HEK293 (cell line): ENCODE measurements around the gene TEX30.

Source experiments
- FEZF1 ChIP-seq: fragments of 450-650 bp; formaldehyde crosslinking; IDR thresholded peaks from 2 replicates; pipeline ENCODE4 v1.5.1; 2016; ENCODE audit warnings: missing biosample characterization, missing genetic modification characterization
- GLI4 ChIP-seq: fragments of 450-650 bp; formaldehyde crosslinking; IDR thresholded peaks from 2 replicates; pipeline ENCODE4 v1.5.1; 2016; ENCODE audit warnings: missing biosample characterization, missing genetic modification characterization
- IKZF3 ChIP-seq: fragments of 450-650 bp; IDR thresholded peaks from 2 replicates; pipeline ENCODE4 v1.5.0; 2018; ENCODE audit warnings: missing biosample characterization, mild to moderate bottlenecking, missing genetic modification characterization, moderate library complexity
- KLF1 ChIP-seq: fragments of 450-650 bp; formaldehyde crosslinking; IDR thresholded peaks from 2 replicates; pipeline ENCODE4 v1.5.1; 2016; ENCODE audit warnings: missing biosample characterization, missing genetic modification characterization
- KLF9 ChIP-seq: fragments of 450-650 bp; formaldehyde crosslinking; IDR thresholded peaks from 2 replicates; pipeline ENCODE4 v1.5.1; 2016; ENCODE audit warnings: missing biosample characterization, missing genetic modification characterization, low read depth
- MEIS1 ChIP-seq: sonication (generic); formaldehyde crosslinking; IDR thresholded peaks from 2 replicates; pipeline ENCODE4 v1.8.1; 2022; ENCODE audit warnings: missing genetic modification reagents, mild to moderate bottlenecking, borderline replicate concordance
- ZBTB17 ChIP-seq: fragments of 450-650 bp; formaldehyde crosslinking; IDR thresholded peaks from 2 replicates; pipeline ENCODE4 v1.5.1; 2016; ENCODE audit warnings: missing biosample characterization, missing genetic modification characterization
- ZBTB20 ChIP-seq: fragments of 450-650 bp; formaldehyde crosslinking; IDR thresholded peaks from 2 replicates; pipeline ENCODE4 v1.5.1; 2016; ENCODE audit warnings: missing biosample characterization, missing genetic modification characterization
- ZBTB48 ChIP-seq: fragments of 450-650 bp; formaldehyde crosslinking; IDR thresholded peaks from 2 replicates; pipeline ENCODE4 v1.5.1; 2016; ENCODE audit warnings: missing biosample characterization, missing genetic modification characterization
- ZFP3 ChIP-seq: fragments of 450-650 bp; formaldehyde crosslinking; IDR thresholded peaks from 2 replicates; pipeline ENCODE4 v1.5.1; 2016; ENCODE audit warnings: low read depth, missing biosample characterization, missing genetic modification characterization
- ZFP69B ChIP-seq: fragments of 450-650 bp; formaldehyde crosslinking; IDR thresholded peaks from 2 replicates; pipeline ENCODE4 v1.5.1; 2016; ENCODE audit warnings: missing biosample characterization, missing genetic modification characterization
- ZIC2 ChIP-seq: fragments of 450-650 bp; formaldehyde crosslinking; IDR thresholded peaks from 2 replicates; pipeline ENCODE4 v1.5.1; 2016; ENCODE audit warnings: missing biosample characterization, missing genetic modification characterization
- ZNF114 ChIP-seq: fragments of 450-650 bp; formaldehyde crosslinking; IDR thresholded peaks from 2 replicates; pipeline ENCODE4 v1.5.0; 2017; ENCODE audit warnings: missing biosample characterization, missing genetic modification characterization
- ZNF184 ChIP-seq: fragments of 450-650 bp; IDR thresholded peaks from 2 replicates; pipeline ENCODE4 v1.5.1; 2018; ENCODE audit warnings: missing biosample characterization, mild to moderate bottlenecking, missing genetic modification characterization
- ZNF324 ChIP-seq: fragments of 450-650 bp; formaldehyde crosslinking; IDR thresholded peaks from 2 replicates; pipeline ENCODE4 v1.5.1; 2016; ENCODE audit warnings: missing biosample characterization, missing genetic modification characterization
- ZNF354C ChIP-seq: fragments of 450-650 bp; formaldehyde crosslinking; IDR thresholded peaks from 2 replicates; pipeline ENCODE4 v1.5.1; 2016; ENCODE audit warnings: missing biosample characterization, missing genetic modification characterization, low read depth, borderline replicate concordance
- ZNF391 ChIP-seq: fragments of 450-650 bp; formaldehyde crosslinking; IDR thresholded peaks from 2 replicates; pipeline ENCODE4 v1.5.1; 2016; ENCODE audit warnings: low read depth, missing biosample characterization, missing genetic modification characterization, borderline replicate concordance
- ZNF416 ChIP-seq: fragments of 450-650 bp; formaldehyde crosslinking; IDR thresholded peaks from 2 replicates; pipeline ENCODE4 v1.5.1; 2016; ENCODE audit warnings: missing biosample characterization, missing genetic modification characterization
- ZNF521 ChIP-seq: fragments of 450-650 bp; formaldehyde crosslinking; IDR thresholded peaks from 2 replicates; pipeline ENCODE4 v1.5.1; 2017; ENCODE audit warnings: missing biosample characterization, mild to moderate bottlenecking, missing genetic modification characterization
- ZNF529 ChIP-seq: fragments of 450-650 bp; formaldehyde crosslinking; IDR thresholded peaks from 2 replicates; pipeline ENCODE4 v1.5.1; 2017; ENCODE audit warnings: missing genetic modification characterization, missing biosample characterization; ENCODE audit not compliant: insufficient replicate concordance
- ZNF549 ChIP-seq: fragments of 450-650 bp; IDR thresholded peaks from 2 replicates; pipeline ENCODE4 v1.5.1; 2018; ENCODE audit warnings: missing biosample characterization, missing genetic modification characterization, mild to moderate bottlenecking, inconsistent platforms, moderate library complexity
- ZNF555 ChIP-seq: fragments of 450-650 bp; formaldehyde crosslinking; conservative IDR thresholded peaks from 2 replicates; pipeline ENCODE4 v1.5.1; 2017; ENCODE audit warnings: missing biosample characterization, mild to moderate bottlenecking, missing genetic modification characterization, inconsistent platforms
- ZNF558 ChIP-seq: fragments of 450-650 bp; formaldehyde crosslinking; IDR thresholded peaks from 2 replicates; pipeline ENCODE4 v1.5.1; 2016; ENCODE audit warnings: missing biosample characterization, missing genetic modification characterization
- ZNF560 ChIP-seq: fragments of 450-650 bp; formaldehyde crosslinking; IDR thresholded peaks from 2 replicates; pipeline ENCODE4 v1.5.1; 2017; ENCODE audit warnings: missing biosample characterization, missing genetic modification characterization, borderline replicate concordance
- ZNF596 ChIP-seq: fragments of 450-650 bp; IDR thresholded peaks from 2 replicates; pipeline ENCODE4 v1.5.0; 2018; ENCODE audit warnings: missing biosample characterization, mild to moderate bottlenecking, missing genetic modification characterization, moderate library complexity
- ZNF701 ChIP-seq: fragments of 450-650 bp; formaldehyde crosslinking; IDR thresholded peaks from 2 replicates; pipeline ENCODE4 v1.5.1; 2016; ENCODE audit warnings: missing biosample characterization, missing genetic modification characterization
- ZNF792 ChIP-seq: fragments of 450-650 bp; formaldehyde crosslinking; IDR thresholded peaks from 2 replicates; pipeline ENCODE4 v1.5.1; 2016; ENCODE audit warnings: missing biosample characterization, missing genetic modification characterization
- TF ChIP-seq, protein P1 (sequence below): fragments of 450-650 bp; formaldehyde crosslinking; optimal IDR thresholded peaks from 2 replicates; pipeline ENCODE3; 2016; ENCODE audit warnings: missing biosample characterization, mild to moderate bottlenecking, missing genetic modification characterization
- TF ChIP-seq, protein P2 (sequence below): fragments of 450-650 bp; formaldehyde crosslinking; IDR thresholded peaks from 2 replicates; pipeline ENCODE4 v1.5.1; 2016; ENCODE audit warnings: missing biosample characterization, missing genetic modification characterization
- TF ChIP-seq, protein P3 (sequence below): fragments of 450-650 bp; IDR thresholded peaks from 2 replicates; pipeline ENCODE4 v1.5.1; 2018; ENCODE audit warnings: missing biosample characterization, mild to moderate bottlenecking, missing genetic modification characterization
- TF ChIP-seq, protein P4 (sequence below): fragments of 450-650 bp; formaldehyde crosslinking; conservative IDR thresholded peaks from 2 replicates; pipeline ENCODE4 v1.5.1; 2016; ENCODE audit warnings: low read depth, missing biosample characterization, missing genetic modification characterization

TEX30 gene

DNA sequence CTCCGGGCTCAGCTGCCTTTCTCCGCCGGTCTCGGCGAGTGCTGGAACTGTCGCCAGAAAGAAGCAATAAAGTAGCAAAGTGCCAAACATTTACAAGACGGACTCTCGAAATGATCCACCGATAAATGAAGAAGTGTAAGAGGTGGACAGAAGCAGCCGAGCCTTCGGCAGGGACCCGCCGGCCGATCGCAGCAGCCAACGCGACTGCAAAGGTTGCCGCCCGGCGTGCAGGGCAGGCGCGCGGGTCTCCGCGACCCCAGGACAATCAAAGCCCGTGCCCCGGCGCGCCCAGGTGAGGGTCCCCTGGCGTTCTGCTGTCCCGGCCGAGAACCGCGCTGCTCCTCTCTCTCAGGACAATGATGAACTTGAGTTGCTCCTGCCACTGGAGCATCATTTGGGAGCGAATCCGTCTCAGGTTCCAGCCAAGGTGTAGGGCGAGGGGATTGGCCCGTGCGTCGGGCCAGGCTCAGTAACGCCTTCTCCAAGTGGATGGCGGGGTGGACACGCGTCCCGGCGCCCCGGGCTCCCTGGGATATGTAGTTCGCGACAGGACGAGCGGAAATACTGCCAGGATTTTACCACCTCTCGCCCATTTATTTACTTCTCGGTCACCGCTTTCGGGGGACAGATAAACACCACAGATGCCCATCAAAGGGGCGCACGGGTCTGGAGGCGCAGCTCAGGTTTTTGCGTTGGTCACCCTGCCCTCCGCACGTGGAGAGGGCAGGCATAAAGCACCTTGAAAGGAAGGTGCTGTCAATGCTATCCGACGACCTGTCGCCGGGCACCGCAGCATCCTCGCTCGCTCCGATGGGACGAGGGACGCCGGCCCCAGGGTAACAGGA, 25.2 kb upstream of the TEX30 start, which contains the start of the genes BIVM and POGLUT2 (continued):
- TF ChIP-seq ZNF701 (tag by site-specific recombination) = no peak
- TF ChIP-seq ZFP3 = no peak
- no peak for TF ChIP-seq ZNF560 (tag by site-specific recombination)
- peak; percentile 96 for TF ChIP-seq ZBTB17 (tag by site-specific recombination)
- no peak for TF ChIP-seq ZNF596 (tag by site-specific recombination)
- no peak for TF ChIP-seq ZNF549 (tag by site-specific recombination)
- TF ChIP-seq, protein P1, sequence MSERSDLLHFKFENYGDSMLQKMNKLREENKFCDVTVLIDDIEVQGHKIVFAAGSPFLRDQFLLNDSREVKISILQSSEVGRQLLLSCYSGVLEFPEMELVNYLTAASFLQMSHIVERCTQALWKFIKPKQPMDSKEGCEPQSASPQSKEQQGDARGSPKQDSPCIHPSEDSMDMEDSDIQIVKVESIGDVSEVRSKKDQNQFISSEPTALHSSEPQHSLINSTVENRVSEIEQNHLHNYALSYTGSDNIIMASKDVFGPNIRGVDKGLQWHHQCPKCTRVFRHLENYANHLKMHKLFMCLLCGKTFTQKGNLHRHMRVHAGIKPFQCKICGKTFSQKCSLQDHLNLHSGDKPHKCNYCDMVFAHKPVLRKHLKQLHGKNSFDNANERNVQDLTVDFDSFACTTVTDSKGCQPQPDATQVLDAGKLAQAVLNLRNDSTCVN (tag by site-specific recombination) = peak; percentile 92
- TF ChIP-seq, protein P2, sequence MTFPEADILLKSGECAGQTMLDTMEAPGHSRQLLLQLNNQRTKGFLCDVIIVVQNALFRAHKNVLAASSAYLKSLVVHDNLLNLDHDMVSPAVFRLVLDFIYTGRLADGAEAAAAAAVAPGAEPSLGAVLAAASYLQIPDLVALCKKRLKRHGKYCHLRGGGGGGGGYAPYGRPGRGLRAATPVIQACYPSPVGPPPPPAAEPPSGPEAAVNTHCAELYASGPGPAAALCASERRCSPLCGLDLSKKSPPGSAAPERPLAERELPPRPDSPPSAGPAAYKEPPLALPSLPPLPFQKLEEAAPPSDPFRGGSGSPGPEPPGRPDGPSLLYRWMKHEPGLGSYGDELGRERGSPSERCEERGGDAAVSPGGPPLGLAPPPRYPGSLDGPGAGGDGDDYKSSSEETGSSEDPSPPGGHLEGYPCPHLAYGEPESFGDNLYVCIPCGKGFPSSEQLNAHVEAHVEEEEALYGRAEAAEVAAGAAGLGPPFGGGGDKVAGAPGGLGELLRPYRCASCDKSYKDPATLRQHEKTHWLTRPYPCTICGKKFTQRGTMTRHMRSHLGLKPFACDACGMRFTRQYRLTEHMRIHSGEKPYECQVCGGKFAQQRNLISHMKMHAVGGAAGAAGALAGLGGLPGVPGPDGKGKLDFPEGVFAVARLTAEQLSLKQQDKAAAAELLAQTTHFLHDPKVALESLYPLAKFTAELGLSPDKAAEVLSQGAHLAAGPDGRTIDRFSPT (tag by site-specific recombination) = peak; percentile 66; the same call in 1 of the 2 replicates
- no peak for TF ChIP-seq ZNF558 (tag by site-specific recombination)
- no peak for TF ChIP-seq ZNF521 (tag by site-specific recombination)
- no peak for TF ChIP-seq ZNF416 (tag by site-specific recombination)
- TF ChIP-seq ZNF391 (tag by site-specific recombination) = no peak
- TF ChIP-seq ZIC2 (tag by site-specific recombination) = no peak
- TF ChIP-seq ZBTB48 = no peak
- TF ChIP-seq ZNF324 (tag by site-specific recombination) = 0 out of 2 replicates have a peak, but pooled peaks have one; percentile 15
- no peak for TF ChIP-seq ZFP69B
- TF ChIP-seq IKZF3 (tag by site-specific recombination) = peak; percentile 90
- no peak for TF ChIP-seq ZNF354C (tag by site-specific recombination)
- TF ChIP-seq, protein P3, sequence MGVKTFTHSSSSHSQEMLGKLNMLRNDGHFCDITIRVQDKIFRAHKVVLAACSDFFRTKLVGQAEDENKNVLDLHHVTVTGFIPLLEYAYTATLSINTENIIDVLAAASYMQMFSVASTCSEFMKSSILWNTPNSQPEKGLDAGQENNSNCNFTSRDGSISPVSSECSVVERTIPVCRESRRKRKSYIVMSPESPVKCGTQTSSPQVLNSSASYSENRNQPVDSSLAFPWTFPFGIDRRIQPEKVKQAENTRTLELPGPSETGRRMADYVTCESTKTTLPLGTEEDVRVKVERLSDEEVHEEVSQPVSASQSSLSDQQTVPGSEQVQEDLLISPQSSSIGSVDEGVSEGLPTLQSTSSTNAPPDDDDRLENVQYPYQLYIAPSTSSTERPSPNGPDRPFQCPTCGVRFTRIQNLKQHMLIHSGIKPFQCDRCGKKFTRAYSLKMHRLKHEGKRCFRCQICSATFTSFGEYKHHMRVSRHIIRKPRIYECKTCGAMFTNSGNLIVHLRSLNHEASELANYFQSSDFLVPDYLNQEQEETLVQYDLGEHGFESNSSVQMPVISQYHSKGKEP (tag by site-specific recombination) = no peak
- no peak for TF ChIP-seq ZNF184 (tag by site-specific recombination)
- TF ChIP-seq MEIS1 (CRISPR knock-in tag) = no peak
- no peak for TF ChIP-seq ZNF114 (tag by site-specific recombination)
- TF ChIP-seq GLI4 (tag by site-specific recombination) = no peak
- no peak for TF ChIP-seq ZNF792
- TF ChIP-seq, protein P4, sequence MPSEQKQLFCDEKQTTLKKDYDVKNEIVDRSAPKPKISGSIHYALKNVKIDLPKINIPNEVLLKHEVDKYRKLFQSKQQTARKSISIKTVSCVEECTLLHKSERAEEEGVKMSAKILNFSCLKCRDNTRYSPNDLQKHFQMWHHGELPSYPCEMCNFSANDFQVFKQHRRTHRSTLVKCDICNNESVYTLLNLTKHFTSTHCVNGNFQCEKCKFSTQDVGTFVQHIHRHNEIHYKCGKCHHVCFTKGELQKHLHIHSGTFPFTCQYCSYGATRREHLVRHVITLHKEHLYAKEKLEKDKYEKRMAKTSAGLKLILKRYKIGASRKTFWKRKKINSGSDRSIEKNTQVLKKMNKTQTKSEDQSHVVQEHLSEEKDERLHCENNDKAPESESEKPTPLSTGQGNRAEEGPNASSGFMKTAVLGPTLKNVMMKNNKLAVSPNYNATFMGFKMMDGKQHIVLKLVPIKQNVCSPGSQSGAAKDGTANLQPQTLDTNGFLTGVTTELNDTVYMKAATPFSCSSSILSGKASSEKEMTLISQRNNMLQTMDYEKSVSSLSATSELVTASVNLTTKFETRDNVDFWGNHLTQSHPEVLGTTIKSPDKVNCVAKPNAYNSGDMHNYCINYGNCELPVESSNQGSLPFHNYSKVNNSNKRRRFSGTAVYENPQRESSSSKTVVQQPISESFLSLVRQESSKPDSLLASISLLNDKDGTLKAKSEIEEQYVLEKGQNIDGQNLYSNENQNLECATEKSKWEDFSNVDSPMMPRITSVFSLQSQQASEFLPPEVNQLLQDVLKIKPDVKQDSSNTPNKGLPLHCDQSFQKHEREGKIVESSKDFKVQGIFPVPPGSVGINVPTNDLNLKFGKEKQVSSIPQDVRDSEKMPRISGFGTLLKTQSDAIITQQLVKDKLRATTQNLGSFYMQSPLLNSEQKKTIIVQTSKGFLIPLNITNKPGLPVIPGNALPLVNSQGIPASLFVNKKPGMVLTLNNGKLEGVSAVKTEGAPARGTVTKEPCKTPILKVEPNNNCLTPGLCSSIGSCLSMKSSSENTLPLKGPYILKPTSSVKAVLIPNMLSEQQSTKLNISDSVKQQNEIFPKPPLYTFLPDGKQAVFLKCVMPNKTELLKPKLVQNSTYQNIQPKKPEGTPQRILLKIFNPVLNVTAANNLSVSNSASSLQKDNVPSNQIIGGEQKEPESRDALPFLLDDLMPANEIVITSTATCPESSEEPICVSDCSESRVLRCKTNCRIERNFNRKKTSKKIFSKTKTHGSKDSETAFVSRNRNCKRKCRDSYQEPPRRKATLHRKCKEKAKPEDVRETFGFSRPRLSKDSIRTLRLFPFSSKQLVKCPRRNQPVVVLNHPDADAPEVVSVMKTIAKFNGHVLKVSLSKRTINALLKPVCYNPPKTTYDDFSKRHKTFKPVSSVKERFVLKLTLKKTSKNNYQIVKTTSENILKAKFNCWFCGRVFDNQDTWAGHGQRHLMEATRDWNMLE = no peak
- no peak for TF ChIP-seq FEZF1 (tag by site-specific recombination)
- TF ChIP-seq KLF1 (tag by site-specific recombination) = no peak
- no peak; the same call in 1 of the 2 replicates for TF ChIP-seq KLF9 (tag by site-specific recombination)
- TF ChIP-seq ZNF529 (tag by site-specific recombination) = no peak
- no peak for TF ChIP-seq ZNF555 (tag by site-specific recombination)
- peak; percentile 88; the same call in 1 of the 2 replicates for TF ChIP-seq ZBTB20 (tag by site-specific recombination)
